ENCODE results near the gene INTS6.
"Not testable (repeated sequence)": the region's sequence is repeated elsewhere in the genome, so short reads cannot be mapped to it uniquely, and the experiment has no call there.

INTS6 gene

DNA sequence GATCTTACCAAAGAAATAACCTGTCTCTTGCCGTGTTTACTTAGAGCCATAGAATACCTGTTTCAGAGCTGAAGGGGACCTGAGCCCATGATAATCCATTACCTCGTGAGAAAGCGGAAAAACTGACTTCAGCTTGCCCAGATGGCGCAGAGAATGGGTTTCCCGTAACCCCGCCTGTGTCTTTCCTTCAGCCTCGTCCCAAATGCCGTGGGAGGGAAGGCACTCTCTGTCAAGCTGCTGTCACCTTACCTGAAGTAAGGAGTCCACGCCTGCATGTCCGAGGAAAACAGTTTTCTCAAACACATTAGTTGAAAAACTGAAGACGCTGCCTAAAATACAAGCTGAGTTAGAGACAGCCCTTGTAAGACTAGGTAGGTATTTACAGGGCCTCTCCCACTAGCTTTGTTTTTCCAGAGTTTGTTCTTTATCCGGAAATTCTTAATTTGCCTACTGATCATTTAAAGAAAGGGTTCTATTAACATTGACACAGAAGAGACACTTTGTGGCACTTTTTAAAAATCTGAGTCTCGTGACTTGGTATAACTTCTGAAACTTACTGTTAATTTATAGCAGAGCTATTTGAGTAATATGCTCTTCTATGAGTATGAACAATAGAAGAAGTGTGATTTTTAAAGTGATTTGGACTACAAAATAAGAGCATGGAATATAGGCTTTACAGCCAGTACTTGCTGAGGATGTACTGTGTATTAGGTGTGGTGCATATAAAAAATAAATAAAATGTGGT, 1.3 kb upstream of the INTS6 start:
- DNase-seq (ENCODE audit: low spot score), result no peak

GRCh38 chr13:51453207-51453958, 547 bp upstream of the INTS6 start:
- DNase-seq (ENCODE audit: low spot score), result peak; percentile 78

- DNase-seq (ENCODE audit: low spot score), result peak; percentile 76
These were observed 1.1 kb downstream of the INTS6 start for GRCh38 chr13:51451467-51452360.

DNA sequence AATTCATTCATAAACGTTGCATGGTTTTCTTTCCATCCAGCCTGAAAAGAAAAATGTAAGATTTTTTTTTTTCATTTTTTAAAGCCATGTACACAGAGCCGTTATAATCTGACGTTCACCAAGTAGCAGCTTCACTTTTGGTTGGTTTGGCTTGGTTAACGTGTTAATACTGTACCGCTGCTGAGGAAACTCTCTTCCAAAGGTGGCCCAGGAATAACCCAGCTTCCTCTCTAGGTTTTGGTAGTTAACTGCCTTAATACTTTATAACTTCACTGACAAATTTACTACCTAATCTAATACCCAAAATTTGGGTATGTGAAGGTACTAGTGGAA, 1.7 kb downstream of the INTS6 start:
- no peak for DNase-seq (ENCODE audit: low spot score)

DNA sequence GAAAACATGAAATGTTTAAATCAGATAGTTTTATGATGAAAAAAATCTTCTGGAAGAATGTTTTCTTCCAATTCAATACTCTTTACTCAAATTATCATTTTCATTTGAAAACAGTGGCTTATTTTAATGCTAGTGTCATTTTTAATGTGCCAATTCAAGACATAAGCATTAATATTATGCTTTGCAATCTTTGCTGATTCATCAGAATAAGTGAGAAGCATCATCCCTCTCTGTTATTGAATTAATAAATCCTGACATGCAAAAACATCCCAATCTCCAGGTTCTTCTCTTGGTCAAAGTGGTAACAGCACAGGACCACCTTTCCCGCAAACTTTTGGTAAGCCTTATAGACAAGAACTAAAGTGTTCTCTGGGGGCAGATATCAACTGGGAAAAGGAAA, 3.8 kb downstream of the INTS6 start:
- no peak for DNase-seq (ENCODE audit: low spot score)

GRCh38 chr13:51444922-51445321, 7.9 kb downstream of the INTS6 start:
- DNase-seq (ENCODE audit: low spot score), result peak; percentile 60

DNA sequence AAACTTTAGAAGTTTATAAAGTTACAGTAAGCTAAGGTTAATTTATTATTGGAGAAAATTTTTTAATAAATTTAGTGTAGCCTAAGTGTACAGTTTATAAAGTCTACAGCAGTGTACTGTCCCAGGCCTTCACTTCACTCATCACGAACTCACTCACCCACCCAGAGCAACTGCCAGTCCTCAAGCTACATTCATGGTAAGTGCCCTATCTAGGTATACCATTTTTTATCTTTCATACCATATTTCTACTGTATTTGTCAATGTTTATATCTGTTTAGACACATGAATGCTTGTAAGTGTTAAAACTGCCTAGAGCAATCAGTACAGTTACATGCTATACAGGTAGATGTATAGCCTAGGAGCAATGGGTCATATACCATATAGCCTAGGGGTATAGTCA, 12.5 kb downstream of the INTS6 start:
- DNase-seq (ENCODE audit: low spot score), result no peak

- no peak for DNase-seq (ENCODE audit: low spot score)
These were observed 15.2 kb downstream of the INTS6 start for GRCh38 chr13:51437550-51438127.

GRCh38 chr13:51435002-51435578, 17.7 kb downstream of the INTS6 start:
- peak; percentile 21 for DNase-seq (ENCODE audit: low spot score)

DNA sequence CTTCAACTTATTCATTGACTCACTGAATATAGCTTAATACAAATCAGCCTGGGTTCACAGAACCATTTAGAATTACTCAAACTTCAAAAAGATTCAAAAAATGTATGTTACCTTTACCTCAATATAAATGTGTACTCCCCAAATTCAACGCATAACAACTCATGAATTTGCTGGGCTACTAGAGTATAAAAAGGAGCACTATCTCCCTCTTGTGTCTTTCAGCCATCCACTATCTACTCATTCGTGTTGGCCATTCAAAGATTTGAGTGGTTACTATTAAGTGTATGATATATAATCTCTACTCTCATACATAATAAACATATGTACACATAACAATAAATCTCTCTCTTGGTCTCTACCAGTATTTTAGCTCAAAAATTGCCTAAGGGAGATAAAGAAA, 20.3 kb downstream of the INTS6 start:
- DNase-seq (ENCODE audit: low spot score), result no peak

DNA sequence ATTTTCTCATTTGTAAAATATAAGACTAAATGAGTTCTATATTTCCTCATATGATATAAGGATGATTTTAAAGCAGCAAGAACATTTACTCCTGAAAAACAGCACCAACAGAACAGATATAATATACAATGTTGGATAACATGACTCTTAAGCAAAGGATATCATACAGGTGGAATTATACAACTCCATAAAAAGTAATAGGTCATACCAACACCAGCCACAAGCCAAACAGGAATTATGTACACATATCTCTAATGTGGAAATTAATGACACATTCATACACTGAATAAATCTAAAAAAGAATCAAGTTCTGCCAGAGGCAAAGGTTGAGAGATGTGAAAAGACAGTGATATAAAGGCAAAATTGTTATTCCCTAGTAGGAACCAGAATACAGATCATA, 25.9 kb downstream of the INTS6 start:
- DNase-seq (ENCODE audit: low spot score), result no peak

- no peak for DNase-seq (ENCODE audit: low spot score)
These were observed 27.3 kb downstream of the INTS6 start for GRCh38 chr13:51425410-51426042.

GRCh38 chr13:51423766-51424165, 29.1 kb downstream of the INTS6 start:
- no peak for DNase-seq (ENCODE audit: low spot score)

GRCh38 chr13:51422484-51422883, 30.4 kb downstream of the INTS6 start:
- DNase-seq (ENCODE audit: low spot score), result no peak

- DNase-seq (ENCODE audit: low spot score), result no peak
These were observed 31.9 kb downstream of the INTS6 start for GRCh38 chr13:51420681-51421490.

GRCh38 chr13:51419001-51419636, 33.7 kb downstream of the INTS6 start:
- no peak for DNase-seq (ENCODE audit: low spot score)

GRCh38 chr13:51417716-51418115, 35.1 kb downstream of the INTS6 start:
- DNase-seq (ENCODE audit: low spot score), result no peak

DNA sequence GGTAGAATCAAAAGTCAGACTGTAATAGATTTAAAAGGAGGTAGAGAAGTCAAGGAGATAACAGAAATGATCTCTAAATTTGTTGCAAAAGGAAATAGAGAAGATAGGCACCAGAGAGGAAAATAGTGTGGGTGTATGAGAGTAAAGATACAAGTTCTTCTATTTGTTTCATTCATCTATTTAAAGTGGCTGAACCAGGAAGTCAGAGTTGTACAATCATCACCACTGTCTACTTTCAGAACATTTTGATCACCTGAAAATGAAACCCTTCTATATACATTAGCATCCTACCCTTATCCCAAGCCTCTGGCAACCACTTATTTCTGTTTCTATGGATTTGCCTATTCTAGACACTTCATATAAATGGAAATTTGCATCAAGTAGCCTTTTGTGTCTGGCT, 36.7 kb downstream of the INTS6 start:
- no peak for DNase-seq (ENCODE audit: low spot score)

DNA sequence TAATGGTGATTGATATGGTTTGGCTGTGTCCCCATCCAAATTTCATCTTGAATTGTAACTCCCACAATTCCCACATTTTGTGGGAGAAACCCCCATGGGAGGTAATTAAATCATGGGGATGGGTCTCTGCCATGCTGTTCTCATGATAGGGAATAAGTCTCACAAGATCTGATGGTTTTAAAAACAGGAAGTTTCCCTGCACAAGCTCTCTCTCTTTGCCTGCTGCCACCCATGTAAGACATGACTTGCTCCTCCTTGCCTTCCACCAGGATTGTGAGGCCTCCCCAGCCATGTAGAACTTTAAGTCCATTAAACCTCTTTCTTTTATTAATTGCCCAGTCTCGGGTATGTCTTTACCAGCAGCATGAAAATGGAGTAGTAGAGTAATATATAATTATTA, 37.5 kb downstream of the INTS6 start:
- not testable (repeated sequence) for DNase-seq (ENCODE audit: low spot score)

DNA sequence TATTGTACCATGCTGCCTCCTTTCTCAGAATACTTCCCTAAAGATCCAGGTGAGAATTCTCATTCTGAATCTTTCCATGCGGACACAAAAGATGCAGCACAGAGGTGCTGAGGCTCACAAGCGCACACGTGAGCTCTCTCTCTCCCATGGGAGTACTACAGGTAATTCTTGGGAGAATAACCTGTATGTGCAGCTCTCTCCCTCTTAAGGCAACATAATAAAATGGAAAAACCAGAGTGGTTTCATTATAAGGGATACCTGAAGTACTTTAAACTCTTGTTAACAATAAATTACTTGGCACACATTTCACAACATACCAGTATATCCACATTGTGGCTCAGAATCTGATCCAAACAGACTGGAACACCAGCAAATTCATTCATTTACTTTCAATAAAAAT, 40.4 kb downstream of the INTS6 start:
- DNase-seq (ENCODE audit: low spot score), result no peak
